ENCODE data around the gene ITGA1.
"Not testable (repeated sequence)": the region's sequence is repeated elsewhere in the genome, so short reads cannot be mapped to it uniquely, and the experiment has no call there.

Gene ITGA1

DNA sequence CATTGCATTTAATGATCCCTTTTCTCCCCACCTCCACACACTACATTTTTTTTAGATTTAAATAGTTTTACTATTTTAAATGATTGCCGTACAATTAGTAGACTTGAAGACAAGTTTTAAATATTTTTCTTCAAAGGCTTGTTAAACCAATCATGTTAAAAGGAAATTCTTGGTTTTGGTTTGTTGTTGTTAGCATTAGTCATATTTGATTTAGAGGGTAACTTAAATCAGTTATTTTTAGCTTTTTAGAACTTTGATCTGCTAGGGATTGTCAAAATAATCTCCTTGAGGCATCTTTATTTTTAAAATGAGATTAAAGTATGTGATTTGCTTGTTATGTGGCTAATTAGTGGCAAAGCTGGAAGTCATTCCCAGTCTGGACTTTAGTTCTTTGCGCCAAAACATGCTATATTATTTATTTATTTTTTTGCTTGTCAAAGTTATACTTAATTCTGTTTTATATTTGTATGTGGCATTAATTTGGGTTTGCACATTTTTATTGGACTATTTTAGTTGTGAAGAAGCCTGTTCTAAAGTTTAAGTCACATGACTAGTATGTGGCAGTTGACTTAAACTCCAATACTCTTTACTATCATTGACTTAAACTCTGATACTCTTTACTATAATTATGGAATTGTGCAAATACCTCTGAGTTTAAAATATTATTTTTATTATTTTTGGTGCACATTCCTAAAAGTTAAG is 14.7 kb downstream of the ITGA1 start:
- DNase-seq, result no peak

DNA sequence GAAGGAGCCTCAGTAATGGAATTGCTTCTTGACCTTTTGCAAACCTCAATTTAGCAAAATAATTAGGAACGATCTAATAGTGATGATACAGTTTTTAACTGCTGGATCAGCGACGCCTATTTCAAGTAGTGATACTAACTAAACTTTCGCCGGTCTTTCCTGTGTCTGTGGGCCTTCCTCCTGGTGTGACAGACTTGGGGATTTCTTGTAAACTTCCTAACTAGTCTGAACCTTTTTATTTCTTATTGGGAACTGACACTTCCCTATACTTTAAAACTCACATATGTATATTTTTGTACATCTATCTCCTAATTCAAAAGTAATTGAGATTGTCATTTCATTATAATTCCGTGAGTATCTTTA is 15.2 kb downstream of the ITGA1 start:
- no peak for DNase-seq

DNA sequence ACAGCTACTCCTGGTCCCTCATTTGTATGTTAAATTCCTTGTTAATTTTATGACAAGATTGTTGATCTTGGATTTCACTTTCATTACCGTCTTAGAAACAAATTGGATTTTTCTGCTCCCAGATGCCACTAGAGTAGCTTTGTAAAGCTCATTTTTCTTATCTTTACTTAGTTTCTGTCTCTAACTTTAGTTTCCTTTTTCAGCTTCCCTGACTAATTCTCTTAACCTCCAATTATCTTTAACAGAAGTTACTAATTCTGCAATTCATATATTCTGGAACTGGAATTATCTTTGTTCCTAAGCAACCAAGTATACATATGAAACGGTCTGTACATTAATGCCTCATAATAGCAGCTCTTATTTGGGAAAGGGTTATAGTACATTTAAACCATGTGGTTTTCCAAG is 16.7 kb downstream of the ITGA1 start:
- DNase-seq, result no peak

DNA sequence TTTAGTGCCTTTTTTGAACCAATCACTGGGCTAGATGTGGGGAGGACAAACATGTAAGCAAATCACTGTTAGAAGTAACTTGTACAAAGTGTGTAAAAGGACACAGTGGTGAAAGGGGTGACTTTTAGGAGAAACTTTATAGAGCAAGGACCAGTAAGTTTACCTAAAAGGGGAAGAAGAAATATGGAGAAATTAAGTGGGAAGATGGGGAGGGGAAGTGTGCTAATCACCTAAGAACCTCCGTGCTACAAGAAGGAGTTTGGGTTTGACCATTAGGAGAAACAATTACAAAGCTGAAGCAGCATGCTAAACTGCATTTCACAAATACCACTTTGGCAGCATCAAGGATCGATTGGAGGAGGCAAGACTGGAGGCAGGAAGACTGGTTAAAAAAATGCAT is 17.3 kb downstream of the ITGA1 start:
- DNase-seq, result no peak

DNA sequence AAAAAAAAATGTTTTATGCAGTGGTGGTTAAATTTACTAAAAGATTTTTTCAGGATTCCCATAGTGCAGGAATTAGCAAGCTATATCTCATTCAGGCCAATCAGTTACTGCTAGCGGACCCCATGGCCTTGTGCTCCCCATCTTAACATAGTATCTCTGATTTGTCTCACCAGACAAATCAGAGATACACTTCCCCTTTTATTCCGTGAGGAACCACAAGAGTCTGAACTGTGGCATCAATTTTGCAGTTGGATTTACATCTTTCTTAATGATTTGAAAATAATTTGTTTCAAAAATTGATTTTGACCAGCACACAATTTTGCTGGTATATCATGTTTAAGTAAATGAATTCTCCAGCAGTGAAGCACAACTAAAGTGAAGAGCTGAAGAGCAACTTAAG is 17.9 kb downstream of the ITGA1 start:
- DNase-seq, result no peak

DNA sequence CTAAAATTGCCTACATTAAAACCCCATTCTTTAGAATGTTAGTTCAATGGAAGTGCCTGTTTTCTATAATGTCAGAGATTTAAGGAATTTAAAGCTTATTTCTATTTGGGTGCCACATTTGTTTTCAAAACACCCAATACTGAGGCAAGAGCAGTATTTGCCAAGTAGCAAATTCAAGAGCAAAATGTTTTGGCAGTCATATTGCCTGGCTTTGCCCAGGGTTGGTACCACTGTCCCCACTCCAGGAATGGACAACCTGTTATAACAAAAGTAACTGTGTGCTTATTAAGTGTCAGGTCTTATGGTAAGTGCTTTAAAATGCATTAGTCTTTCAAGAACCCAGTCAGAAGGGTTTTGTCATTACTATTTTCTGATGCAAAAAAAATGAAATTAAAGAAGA is 19.3 kb downstream of the ITGA1 start:
- DNase-seq, result no peak

DNA sequence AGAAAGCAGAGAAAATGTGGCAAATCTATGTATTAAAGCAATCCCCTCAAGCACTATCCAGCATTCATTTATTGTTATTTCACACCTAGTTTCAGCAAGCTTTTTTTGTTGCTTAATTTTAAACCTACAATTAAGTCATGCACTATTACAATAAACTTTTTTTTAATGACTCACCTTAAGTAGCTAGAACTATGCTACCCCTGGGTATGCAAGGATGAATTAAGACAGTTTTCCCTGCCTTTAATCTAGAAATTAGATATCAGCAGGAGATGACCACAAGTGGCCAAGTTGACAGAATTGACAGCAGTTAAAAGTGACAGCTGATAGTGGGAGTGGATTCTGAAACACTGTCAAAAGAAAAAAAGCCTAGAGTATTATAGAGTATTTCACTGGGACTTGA is 20.0 kb downstream of the ITGA1 start:
- DNase-seq, result no peak

DNA sequence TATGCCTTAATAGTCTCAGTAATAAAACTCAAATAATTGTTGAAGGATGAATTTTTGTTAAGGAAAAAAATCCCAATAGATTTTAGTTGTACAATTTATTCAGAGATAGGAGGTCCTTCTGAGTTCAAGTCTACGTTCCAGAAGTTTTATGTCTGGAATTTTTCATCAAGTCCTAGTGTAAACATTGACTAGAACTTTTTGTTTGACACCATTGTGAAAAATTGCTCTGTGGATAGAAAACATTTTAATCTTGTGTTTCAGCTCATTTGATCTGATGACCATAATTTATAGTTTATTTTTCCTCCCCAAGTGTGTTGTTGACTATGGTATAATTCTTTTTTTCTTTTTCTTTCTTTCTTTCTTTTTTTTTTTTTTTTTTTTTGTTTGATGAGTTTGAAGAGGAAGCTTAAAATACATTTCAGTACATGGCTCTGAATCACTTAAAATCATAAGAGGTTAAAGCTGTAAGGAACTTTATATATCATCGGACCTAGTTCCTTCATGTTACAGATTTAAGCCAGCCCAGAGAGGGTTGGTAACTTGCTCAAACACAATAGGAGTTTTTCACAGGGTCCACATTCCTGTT is 20.7 kb downstream of the ITGA1 start:
- no peak for DNase-seq

DNA sequence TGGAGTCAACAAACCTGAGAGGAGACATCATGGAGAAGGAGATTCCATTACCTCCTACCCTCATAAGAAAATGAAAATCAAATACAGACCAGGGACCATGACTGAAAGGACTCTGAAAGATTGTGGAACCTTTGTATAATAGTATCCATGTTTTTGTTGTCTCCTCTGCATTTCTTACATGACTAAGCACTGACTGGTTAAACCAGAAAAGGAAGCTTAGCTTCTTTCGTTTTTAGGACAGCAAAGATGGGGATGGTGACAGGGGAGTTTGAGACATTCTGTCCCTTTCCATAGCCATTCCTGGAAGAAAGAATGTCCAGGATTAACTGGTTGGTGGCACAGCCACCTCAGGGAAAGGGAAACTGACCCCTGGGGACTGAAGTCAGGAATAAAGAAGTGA is 22.2 kb downstream of the ITGA1 start:
- DNase-seq, result no peak

DNA sequence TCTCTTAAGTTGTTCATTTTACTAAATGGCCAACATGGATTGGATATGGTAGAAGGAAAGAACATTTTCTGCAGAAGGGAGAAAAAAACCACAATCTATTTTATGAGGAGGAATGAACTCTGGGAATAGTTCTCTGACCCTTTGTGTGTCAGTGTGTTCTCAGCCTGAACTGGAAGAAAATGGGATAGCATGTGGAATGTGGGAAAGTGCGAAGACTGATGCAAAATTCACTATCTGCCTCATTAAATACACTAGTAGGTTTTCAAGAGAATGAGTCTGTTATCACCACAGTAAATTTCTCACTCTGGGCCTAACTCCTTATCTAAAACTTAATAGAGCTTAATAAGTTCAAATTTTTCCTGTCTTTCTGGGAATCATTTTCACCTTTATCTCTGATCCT is 22.7 kb downstream of the ITGA1 start:
- DNase-seq, result no peak

DNA sequence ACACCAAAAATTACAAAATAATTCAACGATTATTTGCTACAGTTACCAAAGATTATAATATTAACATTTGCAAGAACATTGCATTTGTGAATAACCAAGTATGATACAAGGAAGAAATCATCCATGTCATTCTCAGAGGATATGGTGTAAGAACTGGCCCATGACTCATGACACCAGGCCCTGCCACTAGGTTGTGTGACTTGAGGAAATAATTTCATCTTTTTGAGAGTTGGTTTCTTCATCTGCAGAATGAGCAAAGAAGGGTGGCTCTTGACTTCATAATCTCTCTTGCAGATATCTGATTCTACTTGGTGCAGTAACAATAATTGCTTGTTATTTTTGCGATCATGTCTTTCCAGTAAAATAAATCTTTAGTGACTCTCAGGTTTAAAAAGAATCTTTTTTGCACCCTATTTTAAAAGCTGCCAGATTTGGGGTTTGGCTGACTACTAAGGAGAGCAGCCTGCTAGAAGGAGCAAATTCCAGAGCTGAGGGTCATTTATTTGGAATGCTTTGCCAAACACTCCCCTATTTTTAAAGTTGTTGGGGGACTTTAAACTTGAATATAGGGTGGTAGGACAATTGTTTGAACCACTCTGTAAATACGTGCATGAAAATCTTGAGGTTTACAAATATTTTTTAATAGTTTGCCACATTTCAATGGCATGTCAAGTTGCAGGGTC is 23.5 kb downstream of the ITGA1 start:
- peak; percentile 9 for DNase-seq

DNA sequence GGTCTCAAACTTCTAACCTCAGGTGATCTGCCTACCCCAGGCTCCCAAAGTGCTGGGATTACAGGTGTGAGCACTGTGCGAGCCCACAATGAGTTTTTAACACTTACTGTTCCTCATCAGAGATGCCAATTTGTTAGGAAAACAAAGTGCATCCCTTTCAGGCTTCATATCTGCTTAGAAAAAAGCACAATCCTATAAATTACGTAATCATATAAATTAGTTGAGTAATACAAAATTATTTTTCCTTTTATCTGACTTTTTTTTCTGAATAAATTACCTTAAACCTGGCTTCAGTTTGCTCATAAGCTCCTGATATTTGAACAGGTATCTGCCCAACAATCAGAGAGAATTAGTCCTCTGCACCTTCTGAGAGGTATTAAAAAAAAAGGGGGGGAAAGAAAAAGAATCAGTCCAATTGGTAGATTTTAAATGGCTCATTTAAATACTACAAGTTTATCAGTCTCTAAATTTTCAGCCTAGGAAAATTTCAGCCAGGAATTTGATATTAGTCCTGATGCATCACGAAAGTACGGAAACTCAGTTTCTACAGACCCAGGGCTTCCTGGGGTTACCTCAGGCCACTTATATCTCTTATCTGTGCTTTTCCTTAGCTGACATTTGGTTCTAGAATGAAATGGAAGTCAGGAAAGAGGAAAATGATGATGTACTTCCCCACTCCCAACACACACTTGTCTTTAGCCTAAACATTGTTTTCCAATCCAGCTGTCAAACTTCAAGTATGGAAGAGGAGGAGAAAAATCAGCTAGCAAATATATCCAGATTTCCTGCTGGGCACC is 26.8 kb downstream of the ITGA1 start:
- no peak for DNase-seq

DNA sequence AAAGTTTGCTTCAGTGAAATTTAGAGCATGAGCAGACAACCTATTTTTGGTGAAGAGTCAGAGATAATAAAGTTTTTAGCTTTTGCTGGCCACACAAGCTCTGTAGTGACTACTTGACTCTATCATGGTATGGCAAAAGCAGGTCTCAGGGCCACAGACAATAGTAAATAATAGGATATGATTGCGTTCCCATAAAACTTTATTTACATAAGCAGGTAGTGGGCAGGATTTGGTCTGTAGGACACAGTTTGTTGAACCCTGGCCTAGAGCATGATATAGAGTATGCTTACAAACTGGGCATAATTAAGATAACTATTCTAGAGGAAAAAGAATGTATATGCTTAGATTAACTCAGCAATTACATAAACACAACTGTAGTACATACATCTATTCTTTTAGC is 30.1 kb downstream of the ITGA1 start:
- DNase-seq, result no peak

DNA sequence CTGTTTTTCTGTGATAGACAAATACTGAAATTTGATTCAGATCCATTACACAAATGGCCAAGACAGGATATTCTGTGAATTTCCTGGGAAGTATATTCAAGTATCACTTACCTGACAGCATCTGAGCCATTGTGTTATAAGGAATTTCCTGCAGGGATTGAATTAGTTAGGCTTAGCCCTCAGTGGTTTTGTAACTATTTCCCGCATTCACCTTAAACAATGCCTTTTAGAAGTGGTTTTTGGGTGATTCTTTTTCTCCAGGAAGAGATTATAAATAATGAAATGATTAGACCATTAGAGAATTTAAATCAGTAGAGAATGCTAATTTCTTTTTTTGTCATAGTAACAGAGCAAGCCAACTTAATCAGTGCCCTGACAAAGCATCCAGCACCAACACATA is 30.6 kb downstream of the ITGA1 start:
- DNase-seq, result no peak

DNA sequence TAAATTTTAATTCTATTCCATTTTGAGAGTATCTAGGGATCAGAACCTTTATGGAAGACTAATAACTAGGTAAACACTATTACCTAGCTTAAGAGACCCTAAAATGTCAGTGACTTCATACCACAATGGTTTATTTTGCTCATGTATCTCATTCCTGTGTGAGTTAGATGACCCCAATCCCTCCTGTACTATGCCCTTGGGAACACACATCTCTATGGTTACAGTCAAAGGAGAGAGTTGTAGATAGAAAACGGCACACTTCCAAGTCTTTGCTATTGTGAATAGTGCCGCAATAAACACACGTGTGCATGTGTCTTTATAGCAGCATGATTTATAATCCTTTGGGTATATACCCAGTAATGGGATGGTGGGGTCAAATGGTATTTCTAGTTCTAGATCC is 31.1 kb downstream of the ITGA1 start:
- DNase-seq, result not testable (repeated sequence)

DNA sequence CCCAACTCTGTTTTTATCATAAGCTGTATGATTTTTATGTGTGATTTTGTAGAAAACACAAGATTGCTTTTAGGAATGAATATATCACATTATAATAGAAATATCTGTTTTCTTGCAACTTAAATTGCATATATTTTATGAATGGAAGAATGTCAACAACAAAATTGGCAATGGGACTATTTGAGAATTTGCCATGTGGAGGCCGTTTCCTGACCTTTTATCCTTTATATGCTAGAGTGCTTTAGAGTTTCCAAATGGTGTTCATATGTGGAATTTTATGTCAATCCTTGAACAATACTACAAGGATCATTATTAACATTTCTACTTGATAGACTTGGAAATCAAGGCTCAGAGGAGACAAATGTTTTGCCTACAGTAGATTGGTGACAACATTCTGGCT is 34.2 kb downstream of the ITGA1 start:
- DNase-seq, result no peak

DNA sequence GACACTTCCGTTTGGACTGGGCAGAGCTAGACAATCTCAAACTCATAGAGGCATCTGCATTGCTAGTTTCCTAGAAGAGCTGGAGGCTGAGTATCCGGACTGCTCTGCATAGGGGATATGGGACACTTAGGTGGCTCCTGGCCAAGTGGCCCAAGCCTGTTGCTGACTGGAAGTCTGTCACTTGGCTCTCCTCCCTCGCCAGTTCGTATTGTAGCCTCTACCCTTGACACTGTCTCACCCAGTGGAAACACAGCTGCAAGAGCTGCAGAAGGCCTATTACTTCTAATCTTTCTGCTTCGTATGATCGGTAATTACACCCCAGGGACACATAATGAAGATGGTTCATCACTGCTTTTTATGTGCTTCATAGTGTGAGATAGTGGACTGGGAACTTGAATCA is 34.7 kb downstream of the ITGA1 start:
- DNase-seq, result no peak

DNA sequence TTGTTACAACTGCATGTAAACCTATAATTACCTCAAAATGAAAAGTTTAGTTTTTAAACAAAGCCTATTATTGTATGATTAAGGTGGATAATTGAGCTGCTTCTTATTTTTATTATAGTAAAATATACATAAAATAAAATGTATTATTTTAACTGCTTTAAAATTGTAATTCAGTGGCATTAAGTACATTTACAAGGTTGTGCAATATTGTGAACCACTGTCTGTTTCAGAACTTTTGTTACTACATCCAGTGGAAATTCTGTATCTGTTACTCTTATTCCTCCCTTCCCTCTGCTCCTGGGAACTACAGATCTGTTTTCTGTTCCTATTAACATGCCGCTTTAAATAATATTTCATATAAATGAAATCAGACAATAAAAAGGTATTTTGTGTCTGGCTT is 37.1 kb downstream of the ITGA1 start:
- no peak for DNase-seq

DNA sequence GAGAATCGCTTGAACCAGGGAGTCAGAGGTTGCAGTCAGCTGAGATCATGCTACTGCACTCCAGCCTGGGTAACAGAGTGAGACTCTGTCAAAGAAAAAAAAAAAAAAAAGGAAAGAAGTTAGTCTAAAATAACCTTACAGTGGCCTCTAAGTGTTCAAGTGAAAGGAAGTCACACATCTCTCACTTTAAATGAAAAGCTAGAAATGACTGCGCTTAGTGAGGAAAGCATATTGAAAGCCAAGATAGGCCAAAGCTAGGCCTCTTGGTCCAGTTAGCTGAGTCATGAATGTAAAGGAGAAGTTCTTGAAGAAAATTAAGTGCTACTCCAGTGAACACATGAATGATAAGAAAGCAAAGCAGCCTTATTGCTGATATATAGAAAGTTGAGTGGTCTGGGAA is 38.1 kb downstream of the ITGA1 start:
- DNase-seq, result no peak

DNA sequence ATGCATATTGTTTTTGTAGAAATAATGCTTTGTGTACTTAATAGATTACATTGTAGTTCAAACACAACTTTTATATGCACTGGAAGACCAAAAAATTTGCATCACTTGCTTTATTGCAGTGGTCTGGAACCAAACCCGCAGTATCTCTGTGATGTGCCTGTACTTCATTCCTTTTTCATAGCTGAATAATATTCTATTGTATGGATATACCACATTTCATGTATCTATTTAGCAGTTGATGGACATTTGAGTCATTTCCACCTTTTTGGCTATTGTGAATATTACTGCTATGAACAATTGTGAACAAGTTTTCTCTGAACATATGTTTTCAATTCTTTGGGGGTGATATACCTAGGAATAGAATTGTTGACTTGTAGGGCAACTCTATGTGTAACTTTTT is 40.1 kb downstream of the ITGA1 start:
- no peak for DNase-seq

DNA sequence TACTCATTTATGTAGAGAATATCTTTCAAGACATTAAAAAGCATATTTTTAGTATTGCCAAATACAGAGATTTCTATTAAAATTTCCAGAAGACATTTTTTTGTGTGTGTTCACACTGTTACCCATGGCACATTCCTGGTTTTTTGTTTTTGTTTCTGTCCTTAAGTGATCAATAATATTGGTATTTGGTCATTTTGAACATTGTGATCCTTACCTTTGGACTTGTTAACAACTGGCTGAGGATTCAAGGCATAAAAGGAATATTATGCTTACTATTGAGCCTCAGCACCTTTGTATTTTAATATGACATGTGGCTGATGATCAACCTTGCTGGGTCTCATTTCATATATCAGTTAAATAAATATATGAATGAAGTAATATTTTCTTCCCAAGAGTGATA is 41.9 kb downstream of the ITGA1 start:
- no peak for DNase-seq

DNA sequence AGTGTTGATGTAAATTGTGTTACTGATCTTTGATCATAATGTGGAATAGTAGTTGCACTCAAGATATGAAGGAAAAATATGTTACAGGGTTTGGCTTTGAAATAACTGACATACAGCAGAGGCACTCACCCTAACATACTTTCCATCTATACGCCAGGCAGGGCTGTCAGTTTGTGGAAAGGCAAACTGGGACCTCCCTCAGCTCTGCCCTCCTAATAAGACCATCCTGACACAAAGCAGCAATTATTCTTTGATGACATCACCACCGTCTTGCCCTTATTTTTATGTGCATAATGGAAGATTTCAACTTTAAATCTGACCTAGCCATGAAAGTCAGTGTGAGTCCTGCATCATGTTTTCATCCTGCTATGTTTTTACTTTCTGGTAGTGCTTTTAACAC is 42.9 kb downstream of the ITGA1 start:
- DNase-seq, result no peak

DNA sequence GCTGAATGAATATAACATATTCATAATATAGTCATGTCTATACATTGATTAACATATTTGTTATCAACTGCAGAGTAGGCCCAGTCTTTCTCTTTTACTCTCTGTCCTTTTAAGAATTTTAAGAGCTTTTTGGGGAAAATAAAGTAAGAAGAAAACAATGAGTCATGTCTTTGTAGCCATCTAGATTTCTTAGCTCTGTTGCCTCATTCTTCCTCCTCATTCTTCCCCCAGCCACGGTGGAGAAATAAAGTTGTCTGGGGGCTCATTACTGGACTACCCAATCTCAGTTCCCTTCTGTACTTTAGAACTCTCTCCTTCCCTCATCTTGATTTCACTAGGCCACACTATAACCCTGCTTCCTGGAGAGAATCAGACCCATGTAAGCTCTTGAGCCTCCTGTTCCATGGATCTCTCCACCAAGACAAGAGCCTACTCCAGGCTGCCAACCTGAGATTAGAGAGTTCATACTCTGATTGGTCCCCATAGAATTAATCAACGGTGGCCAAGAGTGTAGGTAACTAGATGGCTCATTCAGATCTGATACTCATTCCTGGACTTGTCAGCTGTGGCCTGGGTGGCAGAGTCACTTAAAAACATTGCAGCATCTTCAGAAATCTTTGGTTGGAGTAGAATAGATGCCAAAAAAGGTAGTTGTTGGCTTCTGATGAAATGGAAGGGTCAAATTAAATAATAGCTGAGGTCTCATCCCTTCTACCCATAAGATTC is 44.2 kb downstream of the ITGA1 start:
- no peak for DNase-seq
